IMR-90 (cell line): ENCODE measurements around the gene SYT8. TPM values are rescaled to one million over a fixed set of nuclear protein-coding genes. Genes with fewer than 3 reads are reported as not detected.

Source experiments
- ATAC-seq: fragments of 200-7000 bp; cut with Tn5 transposase; 2 replicates; pipeline ENCODE4 v1.9.1; 2020; ENCODE audit warnings: low read depth, mild to moderate bottlenecking, moderate library complexity
- BruUV-seq: library from RNA; stranded (reverse); fragments of 400-500 nt; replicated peaks from 2 replicates; lab custom pipeline; 2021; lab: Mats Ljungman, UMichigan
- CTCF ChIA-PET: fragments of 300-600 bp; formaldehyde crosslinking; extraction: SDS; loops from one replicate; lab custom pipeline; 2021; ENCODE audit warnings: antibody characterized with exemption; lab: Yijun Ruan, JAX
- POLR2A ChIA-PET: fragments of 300-600 bp; sonication (Branson Sonifier 250); formaldehyde crosslinking; loops from one replicate; lab custom pipeline; 2022; ENCODE audit warnings: antibody characterized with exemption; ENCODE audit not compliant: unreplicated experiment; lab: Charles Lee
- DNase-seq: peaks from one replicate; pipeline ENCODE4 v3.0.0; 2013
- H2AFZ ChIP-seq: replicated peaks from 2 replicates; pipeline ENCODE3; 2013; ENCODE audit warnings: low read length, mild to moderate bottlenecking; ENCODE audit not compliant: poor library complexity
- H2AK5ac ChIP-seq: 2 replicates; pipeline ENCODE4 v1.6.1; 2013; ENCODE audit warnings: low read depth, low read length, inconsistent platforms
- H2AK9ac ChIP-seq: replicated peaks from 2 replicates; pipeline ENCODE3; 2013; ENCODE audit warnings: mild to moderate bottlenecking, low read depth, low read length, moderate library complexity; ENCODE audit not compliant: poor library complexity
- H2BK120ac ChIP-seq: 2 replicates; pipeline ENCODE4 v1.6.1; 2013; ENCODE audit warnings: low read depth, low read length, inconsistent platforms
- H2BK15ac ChIP-seq: 3 replicates; pipeline ENCODE4 v1.6.1; 2013; ENCODE audit warnings: low read depth, low read length, inconsistent platforms
- H2BK20ac ChIP-seq: 2 replicates; pipeline ENCODE4 v1.6.1; 2013; ENCODE audit warnings: low read depth, mild to moderate bottlenecking, inconsistent platforms, low read length, moderate library complexity
- H2BK5ac ChIP-seq: 2 replicates; pipeline ENCODE4 v1.6.1; 2013; ENCODE audit warnings: mild to moderate bottlenecking, low read depth, low read length, inconsistent platforms; ENCODE audit not compliant: poor library complexity, severe bottlenecking
- H3K14ac ChIP-seq: replicated peaks from 2 replicates; pipeline ENCODE4 v1.6.1; 2013; ENCODE audit warnings: low read depth, low read length, inconsistent platforms
- H3K18ac ChIP-seq: 2 replicates; pipeline ENCODE4 v1.6.1; 2013; ENCODE audit warnings: low read depth, low read length, control low read depth
- H3K23ac ChIP-seq: 2 replicates; pipeline ENCODE4 v1.6.1; 2013; ENCODE audit warnings: low read depth, low read length, inconsistent platforms
- H3K27ac ChIP-seq: 2 replicates; pipeline ENCODE4 v1.5.1; 2013; ENCODE audit warnings: mild to moderate bottlenecking, control low read depth, low read length; ENCODE audit not compliant: insufficient read depth
- H3K27me3 ChIP-seq: 2 replicates; pipeline ENCODE4 v1.6.1; 2013; ENCODE audit warnings: low read length; ENCODE audit not compliant: control insufficient read depth, insufficient read depth
- H3K36me3 ChIP-seq: 2 replicates; pipeline ENCODE4 v1.6.1; 2013; ENCODE audit warnings: low read length, mixed read lengths; ENCODE audit not compliant: control insufficient read depth, insufficient read depth
- H3K4ac ChIP-seq: 2 replicates; pipeline ENCODE4 v1.6.1; 2013; ENCODE audit warnings: low read depth, low read length, inconsistent platforms
- H3K4me1 ChIP-seq: 2 replicates; pipeline ENCODE4 v1.6.1; 2013; ENCODE audit warnings: low read length, mixed read lengths; ENCODE audit not compliant: control insufficient read depth, insufficient read depth
- H3K4me2 ChIP-seq: 2 replicates; pipeline ENCODE4 v1.6.1; 2013; ENCODE audit warnings: low read depth, mild to moderate bottlenecking, control low read depth, low read length, moderate library complexity
- H3K4me3 ChIP-seq: 2 replicates; pipeline ENCODE4 v1.5.1; 2013; ENCODE audit warnings: low read depth, mild to moderate bottlenecking, control low read depth, low read length, moderate library complexity; ENCODE audit not compliant: insufficient read depth
- H3K56ac ChIP-seq: 2 replicates; pipeline ENCODE4 v1.6.1; 2013; ENCODE audit warnings: low read length, inconsistent platforms; ENCODE audit not compliant: insufficient read depth; ENCODE audit errors: extremely low read depth
- H3K79me1 ChIP-seq, 2 experiments: 2 replicates each; pipeline ENCODE4 v1.6.1; 2013; ENCODE audit warnings: low read length in 2 of 2, inconsistent platforms in 1 of 2, low read depth in 1 of 2
- H3K9ac ChIP-seq: 2 replicates; pipeline ENCODE4 v1.6.1; 2013; ENCODE audit warnings: low read depth, low read length, control low read depth
- H3K9me1 ChIP-seq: 2 replicates; pipeline ENCODE4 v1.6.1; 2013; ENCODE audit warnings: low read length, inconsistent platforms; ENCODE audit not compliant: insufficient read depth
- H3K9me3 ChIP-seq: 2 replicates; pipeline ENCODE4 v1.6.1; 2013; ENCODE audit warnings: low read length; ENCODE audit not compliant: control insufficient read depth, insufficient read depth
- H4K20me1 ChIP-seq: 2 replicates; pipeline ENCODE4 v1.6.1; 2013; ENCODE audit warnings: low read length, inconsistent platforms; ENCODE audit not compliant: insufficient read depth
- H4K5ac ChIP-seq: 2 replicates; pipeline ENCODE4 v1.6.1; 2013; ENCODE audit warnings: mild to moderate bottlenecking, low read depth, low read length, control low read depth
- H4K8ac ChIP-seq, 2 experiments: 2 replicates each; pipeline ENCODE4 v1.6.1; 2013; ENCODE audit warnings: low read depth in 2 of 2, low read length in 2 of 2, control low read depth in 1 of 2, inconsistent platforms in 1 of 2
- H4K91ac ChIP-seq: 2 replicates; pipeline ENCODE4 v1.6.1; 2013; ENCODE audit warnings: low read depth, low read length, inconsistent platforms; ENCODE audit not compliant: insufficient read depth
- CEBPB ChIP-seq: IDR thresholded peaks from 2 replicates; pipeline ENCODE4 v1.6.1; 2012; ENCODE audit warnings: low read depth, low read length, improper control_type of control experiment
- MAZ ChIP-seq: IDR thresholded peaks from 2 replicates; pipeline ENCODE4 v1.6.1; 2012; ENCODE audit warnings: low read depth, mild to moderate bottlenecking, low read length, improper control_type of control experiment, moderate library complexity, borderline replicate concordance
- MXI1 ChIP-seq: IDR thresholded peaks from 2 replicates; pipeline ENCODE4 v1.6.1; 2012; ENCODE audit warnings: low read depth, mild to moderate bottlenecking, low read length, moderate library complexity, borderline replicate concordance
- RCOR1 ChIP-seq: IDR thresholded peaks from 2 replicates; pipeline ENCODE4 v1.6.1; 2012; ENCODE audit warnings: mild to moderate bottlenecking, low read length, improper control_type of control experiment; ENCODE audit not compliant: insufficient replicate concordance
- WGBS, 2 experiments: methylation state at CpG; one replicate each; pipeline versions ENCODE4 v1.1.5 to v1.1.7; 2013; ENCODE audit warnings: missing lambda C conversion rate in 2 of 2; ENCODE audit not compliant: insufficient read length in 1 of 2; ENCODE audit errors: extremely low coverage in 2 of 2; 5-methylcytosine and 5-hydroxymethylcytosine counted together
- dilution Hi-C: fragments of 300-500 bp; cut with HindIII; formaldehyde crosslinking; loops from one replicate; pipeline ENCODE4 v1.14.3; 2018; ENCODE audit warnings: low sequenced_read_pairs; ENCODE audit not compliant: unreplicated experiment
- in situ Hi-C: fragments of 300-500 bp; cut with MboI; formaldehyde crosslinking; loops from 3 replicates; pipeline ENCODE4 v1.14.3; 2019; ENCODE audit warnings: low sequenced_read_pairs, inconsistent platforms, mixed read lengths
- intact Hi-C: fragments of 100-400 bp; cut with micrococcal nuclease; formaldehyde crosslinking; loops from 2 replicates; pipeline ENCODE4 v1.10.0; 2022
- polyA plus RNA-seq, 3 experiments: library from polyadenylated mRNA; depleted of rRNA; stranded (reverse); fragments of >200 nt; gene quantifications; 2 replicates each; pipeline ENCODE4 v1.2.3, GENCODE V29; 2012; ENCODE audit warnings: low replicate concordance in 1 of 3
- total RNA-seq: library from RNA; depleted of rRNA; stranded (reverse); fragments of >200 nt; gene quantifications from 2 replicates; pipeline ENCODE4 v1.2.3, GENCODE V29; 2012
- TF ChIP-seq, protein P1 (sequence below): fragments of 150-350 bp; IDR thresholded peaks from 2 replicates; pipeline ENCODE4 v1.6.1; 2016; ENCODE audit warnings: low read depth, mild to moderate bottlenecking, low read length, moderate library complexity, borderline replicate concordance

The SYT8 gene
- total and polyA plus RNA-seq, 2 of the 4 experiments (the other 2 are of a cell fraction): not detected

DNA sequence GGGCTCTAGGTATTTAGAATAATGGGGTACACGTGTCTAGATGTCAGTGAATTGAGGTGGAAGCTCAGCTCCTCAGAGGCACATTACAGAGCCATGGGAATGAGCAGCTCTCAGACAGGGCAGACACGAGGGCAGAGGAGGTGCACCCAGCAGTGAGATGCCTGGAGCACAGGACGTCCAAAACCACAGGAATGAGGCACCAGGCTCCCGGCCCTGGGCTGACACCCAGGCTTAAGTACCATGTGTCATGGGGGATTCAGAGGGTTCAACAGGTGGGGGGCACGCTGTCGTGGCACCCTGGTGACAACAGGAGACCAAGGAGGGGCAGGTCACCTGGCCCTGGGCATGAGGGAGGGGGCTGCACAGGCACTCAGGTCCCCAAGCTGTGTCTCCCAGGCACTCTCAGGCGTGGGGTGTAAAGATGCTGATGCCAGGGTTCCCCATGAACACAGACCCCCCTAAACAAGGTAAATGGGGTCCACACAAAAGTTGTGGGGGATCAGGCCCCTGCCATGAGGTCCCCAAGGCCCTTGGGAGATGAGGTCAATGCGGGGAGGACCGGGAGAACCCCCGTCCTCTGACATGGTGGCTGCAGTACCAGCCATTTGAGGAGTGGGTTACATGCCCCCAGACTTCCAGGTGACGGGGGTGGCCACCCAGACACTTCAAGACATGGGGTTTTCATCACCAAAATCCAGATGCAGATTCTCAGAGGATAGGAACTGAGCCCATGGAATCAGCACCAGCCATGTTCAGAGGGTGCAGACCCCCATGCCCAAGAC, 5.6 kb upstream of the SYT8 start:
- peak; percentile 45 for ATAC-seq
- CTCF ChIA-PET: no interaction called here
- no peak overlapping the region for H3K14ac ChIP-seq
- no peaks in the 10 kb centered on the region for H3K9me1 ChIP-seq
- no peaks in the 10 kb centered on the region for H3K79me1 ChIP-seq
- POLR2A ChIA-PET: no interaction called here
- dilution Hi-C loops: no loop called here
- H3K4ac ChIP-seq: peak overlapping the region; percentile 0; the same call in 1 of the 2 replicates
- in situ Hi-C loops: no loop called here
- H2AFZ ChIP-seq: peak overlapping the region; percentile 17
- H3K9ac ChIP-seq: no peak overlapping the region
- peaks cover 15% of the 10 kb centered on the region; the same call in 1 of the 2 replicates for H3K27me3 ChIP-seq
- no peak overlapping the region for H4K5ac ChIP-seq
- no peak overlapping the region; the same call in 1 of the 2 replicates for H2BK120ac ChIP-seq
- no peak overlapping the region for H2BK20ac ChIP-seq
- H4K8ac ChIP-seq: no peak overlapping the region
- WGBS, 2 experiments: 50% methylated on average over 2 of the region's 11 CpGs; no CpG with 5 or more reads in 1 of the 2 experiments
- intact Hi-C loops: loop anchor here (5.0 kb wide), 1 partner anchor 177 kb away; no protein-coding TSS in a partner anchor
- H3K27ac ChIP-seq: no peak overlapping the region
- DNase-seq: peak; percentile 43
- H3K36me3 ChIP-seq: no peaks in the 10 kb centered on the region
- H3K4me1 ChIP-seq: peaks cover 15% of the 10 kb centered on the region
- peak overlapping the region; percentile 9; the same call in 1 of the 2 replicates for H2AK5ac ChIP-seq
- 0 out of 2 replicates have a peak overlapping the region, but pooled peaks have one; percentile 32 for H3K23ac ChIP-seq
- H4K20me1 ChIP-seq: no peaks in the 10 kb centered on the region
- no peak overlapping the region for H3K4me2 ChIP-seq
- no TSS peak for BruUV-seq
- H2BK15ac ChIP-seq: no peak overlapping the region
- H3K4me3 ChIP-seq: no peak overlapping the region
- H4K91ac ChIP-seq: no peak overlapping the region
- no peak overlapping the region for H3K18ac ChIP-seq
- no peak overlapping the region for H2BK5ac ChIP-seq
- no peak overlapping the region for H3K56ac ChIP-seq
- H2AK9ac ChIP-seq: peak overlapping the region; percentile 68
- no peaks in the 10 kb centered on the region for H3K9me3 ChIP-seq
- no peak for TF ChIP-seq CEBPB
- 0 out of 2 replicates have a peak, but pooled peaks have one; percentile 31 for TF ChIP-seq MAZ
- TF ChIP-seq MXI1: peak; percentile 60
- TF ChIP-seq, protein P1, sequence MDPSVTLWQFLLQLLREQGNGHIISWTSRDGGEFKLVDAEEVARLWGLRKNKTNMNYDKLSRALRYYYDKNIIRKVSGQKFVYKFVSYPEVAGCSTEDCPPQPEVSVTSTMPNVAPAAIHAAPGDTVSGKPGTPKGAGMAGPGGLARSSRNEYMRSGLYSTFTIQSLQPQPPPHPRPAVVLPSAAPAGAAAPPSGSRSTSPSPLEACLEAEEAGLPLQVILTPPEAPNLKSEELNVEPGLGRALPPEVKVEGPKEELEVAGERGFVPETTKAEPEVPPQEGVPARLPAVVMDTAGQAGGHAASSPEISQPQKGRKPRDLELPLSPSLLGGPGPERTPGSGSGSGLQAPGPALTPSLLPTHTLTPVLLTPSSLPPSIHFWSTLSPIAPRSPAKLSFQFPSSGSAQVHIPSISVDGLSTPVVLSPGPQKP: no peak
- TF ChIP-seq RCOR1: peak; percentile 51
